Activated CD4-positive, alpha-beta T cell treated with anti-CD3 and anti-CD28 coated beads for 1 hour (primary cell): ENCODE results near the gene SLC39A5.
"Not testable (repeated sequence)": the region's sequence is repeated elsewhere in the genome, so short reads cannot be mapped to it uniquely, and the experiment has no call there.

Experiments used
- DNase-seq: peaks from one replicate; pipeline ENCODE4 v3.0.0-alpha.2; 2020

Gene SLC39A5

DNA sequence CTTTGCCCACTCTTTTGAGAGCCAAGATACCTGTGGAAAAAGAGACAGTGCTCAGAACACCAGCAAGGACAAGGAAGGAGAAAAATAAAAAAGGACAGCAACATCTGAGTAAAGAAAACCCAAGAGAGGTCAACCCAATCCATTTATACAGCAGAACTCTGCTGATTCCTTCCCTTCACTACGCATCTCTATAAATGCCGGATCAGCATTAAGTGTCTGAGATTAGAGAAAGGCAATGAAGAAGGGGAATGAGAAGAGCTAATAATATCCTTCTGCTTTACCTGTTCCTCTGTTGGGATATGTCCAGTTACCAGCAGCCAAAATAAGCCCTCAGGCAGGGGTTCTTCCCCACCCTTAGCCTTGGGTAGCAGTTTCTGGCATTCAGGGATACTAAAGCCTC, 52.7 kb downstream of the SLC39A5 start:
- no peak for DNase-seq

DNA sequence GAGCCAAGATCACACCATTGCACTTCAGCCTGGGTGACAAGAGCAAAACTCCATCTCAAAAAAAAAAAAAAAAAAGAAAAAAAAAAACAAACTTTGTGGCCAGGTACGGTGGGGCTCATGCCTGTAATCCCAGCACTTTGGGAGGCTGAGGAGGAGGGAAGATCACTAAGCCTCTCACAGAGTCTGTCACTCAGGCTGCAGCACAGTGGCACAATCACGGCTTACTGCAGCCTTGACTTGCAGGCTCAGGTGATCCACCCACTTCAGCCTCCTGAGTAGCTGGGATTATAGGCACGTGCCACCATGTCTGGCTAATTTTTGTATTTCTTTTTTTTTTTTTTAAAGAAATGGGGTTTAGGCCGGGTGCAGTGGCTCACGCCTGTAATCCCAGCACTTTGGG, 54.4 kb downstream of the SLC39A5 start:
- not testable (repeated sequence) for DNase-seq

DNA sequence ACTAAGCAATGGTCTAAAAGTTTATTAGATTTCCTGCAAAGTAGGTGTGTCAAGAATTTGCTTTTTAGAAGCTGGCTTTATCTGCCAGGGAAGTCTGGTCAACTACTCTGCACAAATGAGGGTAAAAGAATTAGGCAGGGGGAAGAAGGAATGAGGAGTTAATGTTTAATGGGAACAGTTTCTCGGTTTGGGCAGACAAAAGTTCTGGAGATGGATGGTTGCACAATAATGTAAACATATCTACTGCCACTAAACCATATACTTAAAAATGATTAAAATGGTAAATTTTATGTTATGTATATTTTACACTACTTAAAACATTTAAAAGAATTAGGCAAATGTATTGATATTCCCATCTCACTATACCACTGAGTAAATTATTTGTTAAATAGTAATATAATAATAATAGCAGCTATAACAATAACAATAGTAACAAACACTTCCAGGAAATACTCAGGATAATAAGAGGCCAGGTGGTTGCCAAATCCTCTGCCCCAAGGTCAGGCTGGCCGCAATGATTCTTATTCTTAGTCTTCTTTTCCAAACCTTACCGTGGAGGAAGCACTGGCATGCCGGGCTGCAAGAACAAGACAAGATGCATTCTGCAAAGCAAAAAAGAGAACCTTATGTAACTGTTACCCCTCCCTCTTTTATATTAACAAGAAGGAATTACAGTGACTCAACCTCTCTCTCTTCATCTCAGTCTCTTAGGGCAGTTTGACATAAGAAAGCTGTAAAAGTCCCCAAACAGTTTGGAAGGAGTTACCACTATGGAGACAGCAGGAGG, 56.4 kb downstream of the SLC39A5 start:
- DNase-seq: no peak
